Spleen (tissue), 11 donors: ENCODE data around the gene DRICH1. TPM values are rescaled to one million over a fixed set of nuclear protein-coding genes. Genes with fewer than 3 reads are reported as not detected.
"Not testable (repeated sequence)": the region's sequence is repeated elsewhere in the genome, so short reads cannot be mapped to it uniquely, and the experiment has no call there.

ENCODE experiments used
- DNase-seq: peaks from one replicate; pipeline ENCODE4 v3.0.0-alpha.2; 2020
- H3K27ac ChIP-seq, 8 donors: fragments of 200-600 bp; sonication (generic) in 7 of 8; 1 replicate in 4 of 8; 2 replicates in 4 of 8; pipeline versions ENCODE4 v1.5.0 to v1.8.0; 2016 to 2021; ENCODE audit warnings: inconsistent platforms in 4 of 8, mild to moderate bottlenecking in 4 of 8, moderate library complexity in 1 of 8
- H3K27me3 ChIP-seq, 7 donors: fragments of 200-600 bp; sonication (generic) in 6 of 7; replicated peaks in 1 of 7; 1 replicate in 4 of 7; 2 replicates in 3 of 7; pipeline versions ENCODE4 v1.5.0 to v1.8.0; 2016 to 2021; ENCODE audit warnings: inconsistent platforms in 3 of 7, mild to moderate bottlenecking in 1 of 7
- H3K36me3 ChIP-seq, 6 donors: fragments of 200-600 bp; sonication (generic) in 5 of 6; 1 replicate in 4 of 6; 2 replicates in 2 of 6; pipeline versions ENCODE4 v1.5.0 to v1.8.0; 2016 to 2021; ENCODE audit warnings: inconsistent platforms in 2 of 6
- H3K4me1 ChIP-seq, 6 donors: fragments of 200-600 bp; sonication (generic) in 5 of 6; 1 replicate in 3 of 6; 2 replicates in 3 of 6; pipeline versions ENCODE4 v1.5.0 to v1.8.0; 2016 to 2021; ENCODE audit warnings: inconsistent platforms in 3 of 6
- H3K4me3 ChIP-seq, 8 donors: fragments of 200-600 bp; sonication (generic) in 7 of 8; 1 replicate in 4 of 8; 2 replicates in 4 of 8; pipeline versions ENCODE4 v1.5.0 to v1.8.0; 2016 to 2021; ENCODE audit warnings: inconsistent platforms in 4 of 8, mild to moderate bottlenecking in 4 of 8, moderate library complexity in 2 of 8
- H3K9me3 ChIP-seq, 8 donors: fragments of 200-600 bp; sonication (generic) in 7 of 8; 1 replicate in 4 of 8; 2 replicates in 4 of 8; pipeline versions ENCODE4 v1.5.0 to v1.8.0; 2016 to 2021; ENCODE audit warnings: inconsistent platforms in 4 of 8
- CTCF ChIP-seq, 11 experiments: fragments of 200-600 bp in 7 of 11; fragments of 450-650 bp in 4 of 11; sonication (generic) in 4 of 11; IDR thresholded peaks in 8 of 11; conservative IDR thresholded peaks in 3 of 11; 1 replicate in 7 of 11; 2 replicates in 4 of 11; pipeline versions ENCODE4 v1.4.0 to v1.8.0; 2016 to 2021; ENCODE audit warnings: antibody characterized with exemption in 11 of 11, inconsistent platforms in 4 of 11, mild to moderate bottlenecking in 1 of 11
- POLR2A ChIP-seq, 3 donors: fragments of 450-650 bp; IDR thresholded peaks; one replicate each; pipeline ENCODE4 v1.5.1; 2017; ENCODE audit warnings: antibody characterized with exemption in 3 of 3, mild to moderate bottlenecking in 1 of 3
- POLR2AphosphoS5 ChIP-seq, 3 donors: sonication (generic); formaldehyde crosslinking; IDR thresholded peaks; one replicate each; pipeline ENCODE4 v1.5.1; 2017; ENCODE audit warnings: antibody characterized with exemption in 3 of 3
- WGBS, 5 donors: extraction: QIAGEN DNeasy Blood & Tissue Kit in 3 of 5; methylation state at CpG; one replicate each; pipeline versions ENCODE4 v1.1.5 to v1.1.7; 2013 to 2018; 5-methylcytosine and 5-hydroxymethylcytosine counted together
- intact Hi-C: fragments of 100-400 bp; cut with DNase I; formaldehyde crosslinking; loops from one replicate; pipeline ENCODE4 v1.15.0; 2023; ENCODE audit warnings: low total_unique reads
- polyA plus RNA-seq, 3 donors: library from polyadenylated mRNA; stranded (reverse); fragments of 200-250 nt; gene quantifications; one replicate each; pipeline ENCODE4 v1.2.1, GENCODE V29; 2013
- total RNA-seq, 7 donors: library from RNA; depleted of rRNA in 3 of 7; stranded (reverse); fragments of >200 nt in 3 of 7; fragmentation: NEBNext Ultra II Directional in 4 of 7; extraction: Animal tissue kit (Norgen Biotek cat#: 25700) in 4 of 7; gene quantifications; one replicate each; pipeline versions ENCODE4 v1.1.0 to v1.2.1, GENCODE V29; 2016 to 2021
- donor health status: healthy with polysubstance abuse.
- donor health status: DM: no; HTN: no; CAD: no; lungs with moderate emphysema.
- donor health status: DM: no; HTN: no; CAD: no.
- donor health status: Bipolar disorder and iron deficiency.
- donor health status: healthy.
- donor health status: DM: no; HTN: no; CAD: no.
- donor health status: DM: yes; HTN: yes; CAD: no.

DRICH1 gene
- total and polyA plus RNA-seq, 10 donors = 0.29 to 2.5 (median 1.9) TPM; not detected in 3

DNA sequence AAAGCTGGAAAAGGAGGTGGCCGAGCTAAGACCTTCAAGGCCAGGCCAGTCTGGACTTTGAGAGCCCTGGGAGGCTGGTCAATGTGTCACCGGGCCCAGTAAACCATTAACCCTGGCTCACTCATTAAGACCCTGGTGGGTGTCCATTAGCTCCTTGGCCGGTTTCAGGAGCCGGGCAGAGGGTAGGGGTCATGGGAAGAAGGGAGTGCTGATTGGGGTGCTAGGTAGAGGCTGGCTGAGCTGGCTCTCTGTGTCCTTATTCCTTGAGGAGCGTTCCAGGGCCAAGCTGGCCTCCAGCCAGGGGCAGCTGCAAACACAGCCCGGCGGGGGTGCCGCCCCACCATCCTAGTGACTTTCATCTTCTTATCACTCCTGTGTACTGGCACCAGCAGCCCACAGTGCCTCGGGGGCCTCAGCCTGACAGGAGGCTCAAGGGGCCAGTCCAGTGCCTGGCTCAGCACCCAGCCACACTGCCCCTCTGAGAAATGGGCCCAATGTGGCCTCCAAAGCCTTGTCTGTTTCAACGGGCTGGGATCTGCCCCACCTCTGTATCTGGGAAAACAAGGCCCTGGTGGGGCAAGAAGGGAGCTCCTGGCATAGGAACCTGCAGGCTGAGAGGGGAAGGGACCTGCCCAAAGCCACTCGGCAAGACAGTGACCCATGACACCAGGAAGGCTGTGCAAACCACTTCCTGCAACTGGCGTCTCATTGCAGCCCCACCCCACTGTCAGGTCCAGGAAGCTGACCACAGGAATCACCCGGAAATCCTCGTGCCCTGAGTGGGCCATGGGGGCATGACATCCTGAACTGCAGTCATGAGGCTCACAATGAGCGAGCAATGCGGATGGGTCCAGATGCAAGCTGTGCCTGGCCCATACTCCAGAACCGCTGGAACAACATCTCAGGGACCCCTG lies 43.6 kb upstream of the DRICH1 start:
- 56 to 83% (median 68%) methylated on average over 6 to 17 of the region's 17 CpGs for WGBS, 5 donors
- intact Hi-C loops = no loop called here
- TF ChIP-seq POLR2A (IDR thresholded peaks at IDR 0.05) (no peak), CTCF (IDR thresholded peaks at IDR 0.05 in 8 of 11, conservative IDR thresholded peaks at IDR 0.05 in 3 of 11) (no peak), POLR2AphosphoS5 (IDR thresholded peaks at IDR 0.05) (peak in 2 of 3 donors; percentile 47 to 69)
- H3K27me3 ChIP-seq = no peaks in the 10 kb centered on the region
- DNase-seq = peak; percentile 89
- no peaks in the 10 kb centered on the region for H3K9me3 ChIP-seq
- H3K4me3 ChIP-seq = peak overlapping the region in 1 of 8 donors; percentile 8
- peaks cover 0 to 34% (median 14%) of the 10 kb centered on the region in 6 donors for H3K4me1 ChIP-seq
- peaks cover 0 to 54% (median 0%) of the 10 kb centered on the region in 6 donors for H3K36me3 ChIP-seq
- H3K27ac ChIP-seq = peak overlapping the region in 6 of 8 donors; percentile 43 to 82 (median 73)

- H3K4me3 ChIP-seq, H3K27me3 ChIP-seq, H3K9me3 ChIP-seq, intact Hi-C loops: not testable (repeated sequence)
- DNase-seq = peak; percentile 65
- Histone ChIP-seq H3K27ac (peak overlapping the region in 6 of 8 donors; percentile 43 to 82 (median 67)), H3K36me3 (peaks cover 0 to 54% (median 0%) of the 10 kb centered on the region in 6 donors), H3K4me1 (peaks cover 0 to 34% (median 14%) of the 10 kb centered on the region in 6 donors)
- 77 to 89% (median 84%) methylated on average over 5 to 6 of the region's 6 CpGs for WGBS, 5 donors
Measured at GRCh38 chr22:23674886-23675501, 42.9 kb upstream of the DRICH1 start.

GRCh38 chr22:23673826-23674690 lies 41.9 kb upstream of the DRICH1 start:
- WGBS, 5 donors = 79 to 90% (median 85%) methylated on average over 24 to 26 of the region's 26 CpGs
- Histone ChIP-seq H3K27ac (peak overlapping the region in 6 of 8 donors; percentile 15 to 82 (median 63)), H3K9me3 (no peaks in the 10 kb centered on the region), H3K4me1 (peaks cover 0 to 34% (median 14%) of the 10 kb centered on the region in 6 donors), H3K27me3 (no peaks in the 10 kb centered on the region), H3K36me3 (peaks cover 0 to 53% (median 0%) of the 10 kb centered on the region in 6 donors), H3K4me3 (no peak overlapping the region)
- intact Hi-C loops = no loop called here
- peak; percentile 63 for DNase-seq
- TF ChIP-seq CTCF (IDR thresholded peaks at IDR 0.05 in 8 of 11, conservative IDR thresholded peaks at IDR 0.05 in 3 of 11) (no peak), POLR2AphosphoS5 (IDR thresholded peaks at IDR 0.05) (no peak), POLR2A (IDR thresholded peaks at IDR 0.05) (no peak)

DNA sequence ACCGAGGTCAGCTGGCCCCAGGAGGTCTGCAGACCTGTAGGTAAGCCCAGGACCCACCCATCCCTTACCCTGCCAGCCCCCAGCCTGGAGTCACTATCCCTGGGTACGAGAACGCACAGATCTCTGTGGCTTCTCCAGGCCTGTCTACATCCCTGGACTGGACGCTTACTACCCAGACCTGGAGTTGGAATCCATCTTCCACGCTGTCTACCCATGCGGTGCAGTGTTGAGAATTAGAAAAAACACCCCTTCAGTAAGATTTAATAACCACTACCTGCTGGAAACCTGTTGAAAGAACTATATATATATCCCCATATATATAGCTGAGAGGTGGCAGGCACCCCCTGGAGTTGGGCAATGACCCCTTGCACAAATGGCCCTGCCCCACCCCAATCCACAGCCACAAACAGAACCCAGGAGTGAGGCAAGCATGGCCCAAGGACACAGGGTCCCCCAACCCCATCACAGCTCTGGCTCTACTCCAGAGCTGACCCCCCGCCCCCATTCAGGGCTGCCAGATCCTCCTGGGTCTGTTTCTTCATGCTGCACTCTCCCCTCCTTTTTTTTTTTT lies 41.0 kb upstream of the DRICH1 start:
- DNase-seq = peak; percentile 50
- intact Hi-C loops = no loop called here

DNA sequence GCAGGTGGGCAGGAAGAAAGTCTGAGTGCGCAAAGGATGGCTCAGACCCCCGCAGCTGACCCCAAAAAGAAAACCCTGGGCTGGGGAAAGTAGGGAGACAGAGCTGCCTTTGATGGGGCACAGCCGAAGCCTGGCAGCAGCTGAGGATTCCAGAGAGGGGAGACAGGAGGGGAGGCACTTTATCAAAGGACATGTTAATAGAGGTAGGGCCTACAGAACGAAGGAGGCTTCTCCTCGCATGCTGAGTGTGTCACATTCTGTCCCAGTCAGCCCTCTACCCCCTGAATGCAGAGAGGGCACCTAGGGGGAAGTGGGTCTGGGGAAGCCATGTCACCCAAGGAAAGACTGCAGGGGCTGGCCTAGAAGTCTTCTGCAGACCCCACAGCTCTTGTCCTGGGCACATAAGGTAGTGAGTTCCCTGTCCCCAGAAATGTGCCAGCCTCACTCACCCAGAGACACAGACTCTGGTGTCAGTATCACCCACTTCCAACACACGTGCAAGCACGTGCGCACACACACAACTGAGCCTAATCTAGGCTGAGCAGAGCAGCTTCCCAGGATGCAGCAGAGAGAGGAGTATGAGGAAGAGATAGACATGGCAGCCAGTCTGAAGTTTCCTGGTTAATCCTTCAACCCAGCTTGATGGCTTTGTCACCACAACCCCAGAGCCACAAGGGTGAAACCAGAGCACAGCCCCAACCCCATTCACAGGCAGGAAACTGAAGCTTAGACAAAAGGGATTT lies 40.4 kb upstream of the DRICH1 start:
- intact Hi-C loops, H3K9me3 ChIP-seq, H3K27me3 ChIP-seq, H3K4me3 ChIP-seq: not testable (repeated sequence)
- WGBS, 5 donors = 86 to 98% (median 88%) methylated on average over 8 of the region's 8 CpGs
- Histone ChIP-seq H3K27ac (peak overlapping the region in 6 of 8 donors; percentile 8 to 82 (median 63)), H3K36me3 (peaks cover 0 to 41% (median 0%) of the 10 kb centered on the region in 6 donors), H3K4me1 (peaks cover 0 to 34% (median 14%) of the 10 kb centered on the region in 6 donors)
- peak; percentile 39 for DNase-seq

More for the DNA sequence above, 41.0 kb upstream of the DRICH1 start:
- Histone ChIP-seq H3K36me3 (peaks cover 0 to 46% (median 0%) of the 10 kb centered on the region in 6 donors), H3K4me3 (no peak overlapping the region), H3K27me3 (no peaks in the 10 kb centered on the region), H3K27ac (peak overlapping the region in 6 of 8 donors; percentile 8 to 82 (median 63)), H3K4me1 (peaks cover 0 to 34% (median 14%) of the 10 kb centered on the region in 6 donors), H3K9me3 (no peaks in the 10 kb centered on the region)
- 50 to 84% (median 74%) methylated on average over 6 to 7 of the region's 7 CpGs for WGBS, 5 donors
- TF ChIP-seq POLR2A (IDR thresholded peaks at IDR 0.05) = no peak
- no peak for TF ChIP-seq CTCF (IDR thresholded peaks at IDR 0.05 in 8 of 11, conservative IDR thresholded peaks at IDR 0.05 in 3 of 11)
- TF ChIP-seq POLR2AphosphoS5 (IDR thresholded peaks at IDR 0.05) = no peak

- H3K4me3 ChIP-seq = not testable (repeated sequence)
- peaks cover 0 to 35% (median 0%) of the 10 kb centered on the region in 6 donors for H3K36me3 ChIP-seq
Measured at GRCh38 chr22:23671387-23671786, 39.3 kb upstream of the DRICH1 start.

More at GRCh38 chr22:23671387-23671786, 39.3 kb upstream of the DRICH1 start:
- H3K27me3 ChIP-seq, H3K27ac ChIP-seq, intact Hi-C loops, H3K9me3 ChIP-seq: not testable (repeated sequence)
- WGBS, 5 donors = 92% methylated on average over 2 of the region's 4 CpGs; no CpG with 5 or more reads in 4 of the 5 donors
- peaks cover 0 to 27% (median 13%) of the 10 kb centered on the region in 6 donors for H3K4me1 ChIP-seq
- peak; percentile 7 for DNase-seq
